Colonic mucosa (tissue), 4 donors: ENCODE data around the gene TMEM132E. TPM values are rescaled to one million over a fixed set of nuclear protein-coding genes. Genes with fewer than 3 reads are reported as not detected.

Experiments
- DNase-seq: peaks from one replicate; pipeline ENCODE4 v3.0.0-alpha.2; 2020
- H3K27ac ChIP-seq: fragments of 200-600 bp; one replicate; pipeline ENCODE4 v1.8.0; 2021
- H3K27me3 ChIP-seq: fragments of 200-600 bp; one replicate; pipeline ENCODE4 v1.8.0; 2021
- H3K36me3 ChIP-seq: fragments of 200-600 bp; one replicate; pipeline ENCODE4 v1.8.0; 2021
- H3K4me1 ChIP-seq: fragments of 200-600 bp; one replicate; pipeline ENCODE4 v1.8.0; 2021; ENCODE audit warnings: mild to moderate bottlenecking
- H3K4me3 ChIP-seq: fragments of 200-600 bp; one replicate; pipeline ENCODE4 v1.8.0; 2021
- H3K9ac ChIP-seq, 2 donors: one replicate each; pipeline ENCODE4 v1.7.0; 2013; ENCODE audit warnings: control low read depth in 2 of 2, low read depth in 2 of 2, low read length in 2 of 2
- H3K9me3 ChIP-seq: fragments of 200-600 bp; one replicate; pipeline ENCODE4 v1.8.0; 2021
- intact Hi-C: fragments of 100-400 bp; cut with DNase I; formaldehyde crosslinking; loops from one replicate; pipeline ENCODE4 v1.14.1; 2022
- total RNA-seq, 2 donors: library from RNA; stranded (reverse); fragmentation: NEBNext Ultra II Directional in 1 of 2; extraction: Animal tissue kit (Norgen Biotek cat#: 25700) in 1 of 2; gene quantifications; one replicate each; pipeline ENCODE4 v1.2.1, GENCODE V29; 2021
- TF ChIP-seq, protein P1 (sequence below): fragments of 200-600 bp; IDR thresholded peaks from one replicate; pipeline ENCODE4 v1.8.0; 2022; ENCODE audit warnings: antibody characterized with exemption, mild to moderate bottlenecking
- donor health status: healthy.
- donor health status: DM: no; HTN: no; CAD: no.
- donor health status: DM: no; HTN: no; CAD: no.

TMEM132E gene, protein sequence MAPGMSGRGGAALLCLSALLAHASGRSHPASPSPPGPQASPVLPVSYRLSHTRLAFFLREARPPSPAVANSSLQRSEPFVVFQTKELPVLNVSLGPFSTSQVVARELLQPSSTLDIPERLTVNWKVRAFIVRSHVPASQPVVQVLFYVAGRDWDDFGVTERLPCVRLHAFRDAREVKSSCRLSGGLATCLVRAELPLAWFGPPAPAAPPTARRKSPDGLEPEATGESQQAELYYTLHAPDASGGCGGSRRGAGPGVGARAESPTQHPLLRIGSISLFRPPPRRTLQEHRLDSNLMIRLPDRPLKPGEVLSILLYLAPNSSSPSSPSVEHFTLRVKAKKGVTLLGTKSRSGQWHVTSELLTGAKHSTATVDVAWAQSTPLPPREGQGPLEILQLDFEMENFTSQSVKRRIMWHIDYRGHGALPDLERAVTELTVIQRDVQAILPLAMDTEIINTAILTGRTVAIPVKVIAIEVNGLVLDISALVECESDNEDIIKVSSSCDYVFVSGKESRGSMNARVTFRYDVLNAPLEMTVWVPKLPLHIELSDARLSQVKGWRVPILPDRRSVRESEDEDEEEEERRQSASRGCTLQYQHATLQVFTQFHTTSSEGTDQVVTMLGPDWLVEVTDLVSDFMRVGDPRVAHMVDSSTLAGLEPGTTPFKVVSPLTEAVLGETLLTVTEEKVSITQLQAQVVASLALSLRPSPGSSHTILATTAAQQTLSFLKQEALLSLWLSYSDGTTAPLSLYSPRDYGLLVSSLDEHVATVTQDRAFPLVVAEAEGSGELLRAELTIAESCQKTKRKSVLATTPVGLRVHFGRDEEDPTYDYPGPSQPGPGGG (N-terminal part only)
- total RNA-seq: under 1 TPM; 0.10 to 0.11 TPM

DNA sequence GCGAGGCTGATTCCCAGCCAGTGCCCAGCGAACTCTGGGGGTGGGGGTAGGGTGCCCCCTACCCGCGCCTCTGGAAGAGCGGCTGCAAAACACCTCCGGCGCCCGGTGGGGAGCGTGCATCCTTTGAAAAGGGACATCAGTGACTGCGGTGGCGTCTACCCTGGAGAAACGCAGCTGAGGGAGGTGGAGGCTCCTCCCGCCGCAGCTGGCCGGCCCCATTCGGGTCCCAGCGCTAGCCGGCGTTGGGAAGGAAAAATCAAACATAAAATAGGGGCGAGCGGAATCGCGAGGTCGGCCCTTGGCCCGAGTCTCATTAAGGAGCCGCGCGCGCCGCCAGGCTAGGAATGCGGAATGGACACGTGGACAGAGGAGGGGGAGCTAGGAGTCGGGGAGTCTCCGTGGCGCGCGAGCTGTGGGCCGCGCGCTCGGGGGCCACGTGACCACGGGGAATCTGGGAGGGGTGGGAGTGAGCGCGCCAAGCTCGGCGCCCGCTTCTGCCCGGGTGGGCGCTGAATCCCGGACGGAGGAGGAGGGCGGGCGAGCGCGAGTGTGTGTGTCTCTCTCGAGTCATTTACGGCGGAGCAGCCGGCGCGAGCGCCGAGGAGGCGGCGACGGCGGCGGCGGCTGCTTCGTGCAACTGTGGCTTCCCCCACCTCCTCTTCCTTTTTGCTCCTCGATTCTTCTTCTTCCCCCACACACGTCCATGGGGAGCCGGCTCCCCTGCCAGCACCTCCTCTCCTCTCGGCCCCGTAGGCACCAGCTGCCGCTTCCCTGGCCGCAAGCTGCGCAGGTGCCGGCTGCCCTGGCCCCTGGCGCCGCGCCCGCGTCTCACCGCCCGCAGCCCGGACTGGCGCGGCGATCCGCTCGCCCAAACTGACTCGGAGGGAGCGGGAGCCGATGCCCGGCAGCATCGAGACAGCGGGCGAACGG lies at the start of gene TMEM132E:
TSS of gene TMEM132E (plus strand) at position 566 of the 930 bp plus-strand sequence. CDS start 1,495 bp downstream, outside the sequence.
- TF ChIP-seq, protein P1, sequence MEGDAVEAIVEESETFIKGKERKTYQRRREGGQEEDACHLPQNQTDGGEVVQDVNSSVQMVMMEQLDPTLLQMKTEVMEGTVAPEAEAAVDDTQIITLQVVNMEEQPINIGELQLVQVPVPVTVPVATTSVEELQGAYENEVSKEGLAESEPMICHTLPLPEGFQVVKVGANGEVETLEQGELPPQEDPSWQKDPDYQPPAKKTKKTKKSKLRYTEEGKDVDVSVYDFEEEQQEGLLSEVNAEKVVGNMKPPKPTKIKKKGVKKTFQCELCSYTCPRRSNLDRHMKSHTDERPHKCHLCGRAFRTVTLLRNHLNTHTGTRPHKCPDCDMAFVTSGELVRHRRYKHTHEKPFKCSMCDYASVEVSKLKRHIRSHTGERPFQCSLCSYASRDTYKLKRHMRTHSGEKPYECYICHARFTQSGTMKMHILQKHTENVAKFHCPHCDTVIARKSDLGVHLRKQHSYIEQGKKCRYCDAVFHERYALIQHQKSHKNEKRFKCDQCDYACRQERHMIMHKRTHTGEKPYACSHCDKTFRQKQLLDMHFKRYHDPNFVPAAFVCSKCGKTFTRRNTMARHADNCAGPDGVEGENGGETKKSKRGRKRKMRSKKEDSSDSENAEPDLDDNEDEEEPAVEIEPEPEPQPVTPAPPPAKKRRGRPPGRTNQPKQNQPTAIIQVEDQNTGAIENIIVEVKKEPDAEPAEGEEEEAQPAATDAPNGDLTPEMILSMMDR: no peak

DNA sequence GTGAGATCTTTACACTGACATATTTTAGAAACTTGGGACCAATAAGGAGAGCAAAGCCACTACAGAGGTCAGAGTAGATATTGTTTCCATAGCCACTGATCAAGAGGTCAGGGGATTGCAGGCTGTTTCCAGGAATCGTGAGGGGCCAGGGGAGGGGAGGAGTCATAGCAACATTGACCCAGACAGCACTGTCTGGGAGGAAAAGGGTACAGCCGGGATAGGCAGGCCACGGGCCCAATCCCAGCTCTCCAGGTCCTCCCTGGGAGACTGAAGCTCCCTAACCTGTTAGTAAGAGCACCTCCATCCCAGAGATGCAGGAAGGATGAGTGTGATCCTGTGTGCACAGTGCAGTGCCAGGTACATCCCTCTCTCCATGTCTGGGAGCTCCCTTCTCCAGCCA lies 48.5 kb upstream of the TMEM132E start:
- Histone ChIP-seq H3K9me3 (no peaks in the 10 kb centered on the region), H3K9ac (no peak overlapping the region), H3K4me3 (no peak overlapping the region), H3K27ac (no peak overlapping the region), H3K27me3 (peaks cover 4% of the 10 kb centered on the region), H3K4me1 (no peaks in the 10 kb centered on the region), H3K36me3 (no peaks in the 10 kb centered on the region)
- TF ChIP-seq, protein P1: no peak
- DNase-seq: no peak
- intact Hi-C loops: no loop called here

More for the DNA sequence above, at the start of gene TMEM132E:
- H3K27me3 ChIP-seq: peaks cover 57% of the 10 kb centered on the region
- H3K9ac ChIP-seq: no peak within 1 kb of the TSS
- no peak within 1 kb of the TSS for H3K27ac ChIP-seq
- intact Hi-C loops: no loop called here
- H3K9me3 ChIP-seq: no peaks in the 10 kb centered on the region
- no peaks in the 10 kb centered on the region for H3K36me3 ChIP-seq
- DNase-seq: peak; percentile 25
- peak within 1 kb of the TSS; percentile 34 for H3K4me3 ChIP-seq
- no peaks in the 10 kb centered on the region for H3K4me1 ChIP-seq

DNA sequence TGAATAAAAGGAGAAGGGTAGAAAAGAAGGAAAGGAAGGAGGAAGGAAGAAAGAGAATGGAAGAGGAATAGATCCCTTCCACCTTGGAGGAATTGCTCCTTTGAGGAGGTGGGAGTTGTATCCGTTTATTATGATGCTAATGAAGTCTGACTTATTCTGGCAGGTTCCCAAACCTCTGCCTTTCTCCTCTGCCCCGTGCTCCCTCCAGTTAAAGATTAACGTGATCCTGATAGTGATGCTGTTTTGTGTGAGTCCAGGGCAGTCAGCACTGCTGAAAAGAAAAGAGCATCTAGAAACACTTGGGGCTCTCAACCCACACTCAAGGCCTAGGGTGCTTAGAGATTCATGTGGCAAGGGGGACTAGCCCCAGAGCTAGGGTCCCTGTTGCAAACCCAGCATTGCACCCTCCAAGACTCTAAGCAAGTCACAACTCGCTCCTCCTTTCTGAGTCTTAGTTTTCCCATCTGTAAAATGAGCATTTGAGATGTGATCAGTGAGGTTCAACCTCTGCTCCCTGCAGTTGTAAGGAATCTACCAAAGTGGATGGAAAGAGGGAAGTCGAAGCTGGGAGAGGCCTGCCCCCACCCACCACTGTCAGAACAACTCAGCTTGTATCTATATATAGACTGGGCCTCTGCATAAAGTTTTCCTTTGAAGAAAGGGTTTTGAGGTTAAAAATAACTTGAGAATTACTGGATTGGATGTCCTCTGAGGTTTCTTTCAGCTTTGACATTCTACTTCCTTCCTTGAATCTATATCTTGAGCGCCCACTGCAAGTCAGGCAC lies 46.9 kb upstream of the TMEM132E start:
- no peak for DNase-seq
- no peaks in the 10 kb centered on the region for H3K4me1 ChIP-seq
- H3K4me3 ChIP-seq: no peak overlapping the region
- intact Hi-C loops: no loop called here
- TF ChIP-seq, protein P1: no peak
- H3K9ac ChIP-seq: no peak overlapping the region
- no peaks in the 10 kb centered on the region for H3K36me3 ChIP-seq
- no peak overlapping the region for H3K27ac ChIP-seq
- H3K27me3 ChIP-seq: no peaks in the 10 kb centered on the region
- H3K9me3 ChIP-seq: no peaks in the 10 kb centered on the region

DNA sequence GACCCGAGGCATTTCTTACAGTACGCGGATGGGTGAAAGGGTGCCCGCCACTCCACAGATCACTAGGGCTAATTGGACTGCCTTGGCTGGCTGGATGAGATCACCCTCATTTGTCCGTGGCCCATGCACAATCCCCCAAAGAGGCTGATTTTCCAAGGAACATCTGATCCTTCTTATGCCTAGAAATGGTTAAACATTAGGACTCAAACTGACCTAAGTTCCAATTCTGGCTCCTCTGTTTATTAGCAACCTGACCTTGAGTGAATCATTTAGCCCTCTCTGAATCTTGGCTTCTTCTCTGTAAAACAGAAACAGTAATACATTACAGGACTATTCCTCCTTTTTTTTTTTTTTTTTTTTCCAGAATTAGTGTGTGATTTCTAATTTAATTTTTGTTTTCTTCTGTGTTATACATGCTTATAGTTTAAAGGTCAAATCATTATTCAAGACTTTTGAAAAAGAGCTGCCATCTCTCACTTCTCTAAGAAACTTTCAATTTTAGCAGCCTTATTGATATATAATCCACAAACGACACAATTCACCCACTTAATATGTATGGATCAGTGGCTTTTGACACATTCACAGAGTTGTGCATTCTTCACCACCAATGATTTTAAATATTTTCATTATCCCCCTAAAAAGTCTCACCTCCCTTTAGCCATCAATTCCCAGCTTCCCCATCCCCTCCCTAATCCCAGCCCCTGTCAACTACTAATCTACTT lies 45.4 kb upstream of the TMEM132E start:
- no peak overlapping the region for H3K27ac ChIP-seq
- H3K9me3 ChIP-seq: no peaks in the 10 kb centered on the region
- DNase-seq: no peak
- no peaks in the 10 kb centered on the region for H3K36me3 ChIP-seq
- no peaks in the 10 kb centered on the region for H3K4me1 ChIP-seq
- no peak overlapping the region for H3K9ac ChIP-seq
- TF ChIP-seq, protein P1: no peak
- H3K27me3 ChIP-seq: no peaks in the 10 kb centered on the region
- H3K4me3 ChIP-seq: no peak overlapping the region
- intact Hi-C loops: no loop called here
